Endothelial cell (in vitro differentiated cells): ENCODE results near the gene THEM5. TPM values are rescaled to one million over a fixed set of nuclear protein-coding genes. Genes with fewer than 3 reads are reported as not detected.
A peak's percentile ranks its signal among the peaks of the same experiment; 100 is the strongest.

Source experiments
- DNase-seq: peaks from one replicate; pipeline ENCODE4 v3.0.0; 2021; ENCODE audit warnings: low spot score
- H3K27ac Mint-ChIP-seq: one replicate; pipeline ENCODE4 v1.8.0; 2021; ENCODE audit warnings: mixed read lengths, inconsistent platforms; ENCODE audit not compliant: unreplicated experiment
- H3K27me3 Mint-ChIP-seq: one replicate; pipeline ENCODE4 v1.8.0; 2021; ENCODE audit warnings: mild to moderate bottlenecking, moderate library complexity, mixed read lengths, inconsistent platforms; ENCODE audit not compliant: unreplicated experiment
- H3K36me3 Mint-ChIP-seq: one replicate; pipeline ENCODE4 v1.8.0; 2021; ENCODE audit warnings: mild to moderate bottlenecking, low read depth, mixed read lengths, inconsistent platforms; ENCODE audit not compliant: unreplicated experiment
- H3K4me1 Mint-ChIP-seq: one replicate; pipeline ENCODE4 v1.8.0; 2021; ENCODE audit warnings: mild to moderate bottlenecking, mixed read lengths, inconsistent platforms; ENCODE audit not compliant: unreplicated experiment
- H3K4me3 Mint-ChIP-seq: one replicate; pipeline ENCODE4 v1.8.0; 2021; ENCODE audit warnings: mild to moderate bottlenecking, mixed read lengths, inconsistent platforms; ENCODE audit not compliant: unreplicated experiment
- H3K9me3 Mint-ChIP-seq: one replicate; pipeline ENCODE4 v1.8.0; 2021; ENCODE audit warnings: mixed read lengths, inconsistent platforms; ENCODE audit not compliant: unreplicated experiment
- total RNA-seq: library from RNA; stranded (reverse); fragmentation: NEBNext Ultra II Directional; extraction: Animal tissue kit (Norgen Biotek cat#: 25700); gene quantifications from one replicate; pipeline ENCODE4 v1.2.1, GENCODE V29; 2021; ENCODE audit not compliant: unreplicated experiment
- TF ChIP-seq, protein P1 (sequence below): fragments of 200-600 bp; sonication (generic); IDR thresholded peaks from one replicate; pipeline ENCODE4 v1.5.0; 2021; ENCODE audit warnings: antibody characterized with exemption; ENCODE audit not compliant: unreplicated experiment

Gene THEM5
- total RNA-seq, 1 donor from 2014 or later = not detected

DNA sequence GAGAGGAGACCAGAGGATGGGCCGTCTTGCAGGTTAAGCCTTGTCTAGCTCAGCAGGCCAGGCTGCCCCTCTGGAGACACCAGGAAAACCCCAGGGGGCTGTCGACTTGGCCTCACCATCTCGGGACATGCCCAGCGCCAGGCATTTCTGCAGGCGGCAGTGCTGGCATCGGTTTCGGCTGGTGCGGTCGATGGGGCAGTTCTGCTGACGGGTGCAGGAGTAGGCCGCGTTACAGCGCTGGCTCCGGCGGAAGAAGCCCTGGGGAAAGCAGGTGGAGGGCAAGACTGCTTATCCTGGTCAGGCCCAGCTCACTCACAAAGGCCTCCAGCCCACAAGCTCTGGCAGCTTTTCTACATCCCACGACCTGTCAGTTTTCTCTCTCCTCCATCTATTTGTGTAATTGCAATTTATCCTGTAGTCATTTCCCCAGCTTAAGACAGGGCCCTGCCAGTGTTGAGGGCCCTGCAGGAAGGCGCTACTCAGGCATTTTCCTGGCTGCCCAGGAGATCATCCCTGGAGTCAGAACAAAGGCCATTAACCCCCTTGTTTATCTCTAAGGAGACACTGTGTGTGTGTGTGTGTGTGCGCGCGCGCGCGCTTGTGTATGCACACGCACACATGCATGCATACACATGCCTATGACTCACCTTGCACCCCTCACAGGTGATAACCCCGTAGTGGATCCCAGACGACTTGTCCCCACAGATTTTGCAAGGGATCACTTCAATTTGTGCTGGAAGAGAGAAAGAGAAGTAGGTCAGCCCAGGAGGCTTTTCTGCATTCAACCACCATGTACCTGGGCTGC lies 36.8 kb downstream of the THEM5 start:
- Mint-ChIP-seq H3K4me1 (peaks cover 22% of the 10 kb centered on the region), H3K9me3 (no peaks in the 10 kb centered on the region), H3K27ac (no peak overlapping the region), H3K4me3 (no peak overlapping the region), H3K27me3 (peaks cover 3% of the 10 kb centered on the region), H3K36me3 (no peaks in the 10 kb centered on the region)
- TF ChIP-seq, protein P1, sequence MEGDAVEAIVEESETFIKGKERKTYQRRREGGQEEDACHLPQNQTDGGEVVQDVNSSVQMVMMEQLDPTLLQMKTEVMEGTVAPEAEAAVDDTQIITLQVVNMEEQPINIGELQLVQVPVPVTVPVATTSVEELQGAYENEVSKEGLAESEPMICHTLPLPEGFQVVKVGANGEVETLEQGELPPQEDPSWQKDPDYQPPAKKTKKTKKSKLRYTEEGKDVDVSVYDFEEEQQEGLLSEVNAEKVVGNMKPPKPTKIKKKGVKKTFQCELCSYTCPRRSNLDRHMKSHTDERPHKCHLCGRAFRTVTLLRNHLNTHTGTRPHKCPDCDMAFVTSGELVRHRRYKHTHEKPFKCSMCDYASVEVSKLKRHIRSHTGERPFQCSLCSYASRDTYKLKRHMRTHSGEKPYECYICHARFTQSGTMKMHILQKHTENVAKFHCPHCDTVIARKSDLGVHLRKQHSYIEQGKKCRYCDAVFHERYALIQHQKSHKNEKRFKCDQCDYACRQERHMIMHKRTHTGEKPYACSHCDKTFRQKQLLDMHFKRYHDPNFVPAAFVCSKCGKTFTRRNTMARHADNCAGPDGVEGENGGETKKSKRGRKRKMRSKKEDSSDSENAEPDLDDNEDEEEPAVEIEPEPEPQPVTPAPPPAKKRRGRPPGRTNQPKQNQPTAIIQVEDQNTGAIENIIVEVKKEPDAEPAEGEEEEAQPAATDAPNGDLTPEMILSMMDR = no peak
- no peak for DNase-seq

DNA sequence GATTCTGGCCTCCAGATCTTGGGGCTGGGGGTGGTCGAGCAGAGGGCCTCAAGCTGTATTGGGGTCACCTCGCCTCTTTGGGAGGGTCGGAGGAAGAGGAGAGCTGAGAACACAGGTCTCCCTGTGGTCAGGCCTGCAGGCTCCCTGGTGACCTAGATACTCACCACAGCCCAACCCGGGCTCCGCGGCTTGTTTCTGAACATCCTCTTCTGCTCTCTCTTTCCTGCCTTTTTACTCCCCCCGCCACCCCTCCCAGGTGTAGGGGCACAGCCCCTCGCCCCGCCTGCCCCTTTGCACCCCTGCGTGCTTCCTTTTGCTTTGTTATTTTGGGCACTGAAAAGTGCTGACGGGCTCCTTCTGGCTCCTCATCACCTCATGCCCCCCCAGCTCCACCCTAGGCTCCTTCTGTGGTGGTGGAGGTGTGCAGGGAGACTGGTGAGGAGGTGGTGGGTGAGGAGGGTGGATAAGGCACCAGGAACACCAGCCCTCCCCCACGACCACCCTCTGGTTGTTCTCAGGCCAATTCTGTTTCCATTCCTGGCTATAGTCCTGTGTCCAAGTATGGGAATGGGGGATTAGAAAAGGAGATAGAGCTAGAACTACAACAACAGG lies 37.7 kb downstream of the THEM5 start:
- Mint-ChIP-seq H3K27me3 (peaks cover 3% of the 10 kb centered on the region), H3K4me1 (peaks cover 22% of the 10 kb centered on the region), H3K36me3 (no peaks in the 10 kb centered on the region), H3K9me3 (no peaks in the 10 kb centered on the region), H3K4me3 (peak overlapping the region; percentile 52), H3K27ac (no peak overlapping the region)
- TF ChIP-seq, protein P1 = no peak
- DNase-seq = no peak

DNA sequence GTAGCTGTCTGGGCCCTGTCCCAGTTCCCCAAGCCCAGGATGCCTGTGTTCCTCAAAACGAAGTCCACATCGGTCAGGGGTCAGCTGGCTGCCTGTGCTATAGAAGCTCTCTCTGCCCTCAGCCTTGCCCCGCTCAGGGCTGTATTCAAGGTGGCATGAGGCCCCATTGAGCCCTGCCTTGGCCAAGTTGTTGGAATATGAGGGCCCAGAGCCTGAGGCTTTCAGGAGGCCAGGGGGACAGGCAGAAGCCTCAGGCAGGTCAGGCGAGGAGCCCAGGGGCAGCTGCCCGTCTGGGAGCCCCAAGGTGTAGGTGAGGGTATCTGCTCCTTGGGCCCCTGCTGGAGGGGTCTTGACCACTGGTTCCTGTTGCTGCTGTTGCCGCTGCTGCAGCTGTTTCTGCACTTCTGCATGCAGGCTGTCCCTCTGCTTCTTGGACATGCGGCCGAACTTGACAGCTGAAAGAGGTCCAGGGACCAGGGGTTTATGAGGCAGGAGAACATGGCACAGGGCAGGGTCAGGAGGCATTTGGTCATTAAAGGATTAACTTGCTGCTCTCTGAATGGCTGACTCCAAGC lies 38.5 kb downstream of the THEM5 start:
- TF ChIP-seq, protein P1 = no peak
- peaks cover 4% of the 10 kb centered on the region for H3K27me3 Mint-ChIP-seq

DNA sequence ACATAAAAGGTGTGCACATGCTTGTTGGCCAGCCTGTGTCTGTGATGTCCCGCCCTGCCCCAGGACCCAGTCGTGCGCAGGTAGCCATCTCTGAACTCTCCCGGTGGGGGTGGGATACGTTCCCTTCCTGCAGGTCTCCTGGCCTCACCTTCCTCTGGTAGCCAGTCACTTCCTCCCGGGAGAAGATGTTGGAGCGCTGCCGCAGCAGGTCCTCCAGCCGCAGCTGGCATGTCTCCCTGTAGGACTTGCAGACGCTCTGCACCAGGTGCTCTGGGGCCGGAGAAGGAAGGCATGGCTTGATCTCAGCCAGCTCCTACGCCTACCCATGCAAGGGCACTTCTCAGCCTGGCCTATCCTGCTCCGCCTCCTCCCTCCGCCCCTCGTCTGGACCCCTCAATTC lies 39.1 kb downstream of the THEM5 start:
- H3K27me3 Mint-ChIP-seq = peaks cover 6% of the 10 kb centered on the region

More for the DNA sequence above, 38.5 kb downstream of the THEM5 start:
- no peak for DNase-seq
- Mint-ChIP-seq H3K4me1 (peaks cover 25% of the 10 kb centered on the region), H3K4me3 (no peak overlapping the region), H3K27ac (no peak overlapping the region), H3K9me3 (no peaks in the 10 kb centered on the region), H3K36me3 (no peaks in the 10 kb centered on the region)

More for the DNA sequence above, 39.1 kb downstream of the THEM5 start:
- Mint-ChIP-seq H3K27ac (no peak overlapping the region), H3K4me3 (no peak overlapping the region), H3K9me3 (no peaks in the 10 kb centered on the region), H3K36me3 (no peaks in the 10 kb centered on the region), H3K4me1 (peaks cover 31% of the 10 kb centered on the region)
- no peak for DNase-seq
- TF ChIP-seq, protein P1 = no peak
